ENCODE measurements around the gene C3orf18. TPM values are rescaled to one million over a fixed set of nuclear protein-coding genes. Genes with fewer than 3 reads are reported as not detected.

Gene C3orf18
- total and polyA plus RNA-seq, 9 of the 15 experiments (the other 6 are each of a cell fraction or from before 2014, with no cell fraction given), result 0.01 to 2.3 (median 0.94) TPM

DNA sequence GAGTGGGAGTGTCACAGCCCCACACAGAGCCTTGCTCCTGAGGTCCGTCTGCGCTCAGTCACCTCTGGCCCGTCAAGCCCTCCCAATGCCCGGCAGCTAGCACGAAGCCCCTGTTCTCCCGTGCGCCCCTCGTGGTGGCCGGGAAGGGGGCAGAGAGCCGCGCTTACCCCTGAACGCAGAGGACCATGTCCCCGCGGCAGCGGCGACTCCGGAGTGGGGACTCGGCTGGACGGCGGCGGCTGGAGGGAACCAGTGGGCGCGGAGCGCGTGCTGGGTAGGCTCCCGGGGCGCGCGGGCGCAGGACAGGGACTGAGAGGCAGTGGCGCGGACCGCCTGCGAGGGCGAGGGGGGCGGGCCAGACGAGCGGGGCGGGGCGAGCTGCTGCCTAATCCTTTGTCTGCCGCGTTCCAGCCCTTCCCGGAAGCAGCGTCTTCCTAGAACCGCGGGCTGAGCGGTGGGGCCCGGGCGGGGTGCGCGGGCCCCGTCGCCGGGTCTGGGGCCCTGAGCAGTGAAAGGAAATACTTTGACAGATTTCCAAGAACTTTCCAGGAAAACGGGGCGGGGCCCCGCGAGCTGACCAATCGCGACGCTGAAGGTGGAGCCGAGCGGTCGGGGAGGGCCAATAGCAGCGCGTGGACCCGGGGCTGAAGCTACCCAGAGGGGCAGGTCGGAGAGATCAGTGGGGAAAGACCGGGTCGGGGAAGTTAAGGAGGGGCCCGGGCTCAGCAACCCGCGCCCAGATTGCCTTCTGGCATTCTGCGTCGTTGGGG, 44.1 kb upstream of the C3orf18 start, which contains the start of gene CISH (continued):
- TF ChIP-seq EP300 (IDR thresholded peaks at IDR 0.05; ENCODE audit: low read length) (peak; percentile 32), KDM2B (CRISPR knock-in tag; IDR thresholded peaks at IDR 0.05) (0 out of 2 replicates have a peak, but pooled peaks have one; percentile 3), FOXP4 (CRISPR knock-in tag; IDR thresholded peaks at IDR 0.05; ENCODE audit: borderline replicate concordance) (no peak), GABPA (tag; conservative IDR thresholded peaks at IDR 0.05; ENCODE audit: low read depth) (peak; percentile 81), CHD2 (IDR thresholded peaks at IDR 0.05; ENCODE audit: low read depth, low read length) (0 out of 2 replicates have a peak, but pooled peaks have one; percentile 1), DMBX1 (CRISPR knock-in tag; IDR thresholded peaks at IDR 0.05; ENCODE audit: borderline replicate concordance) (0 out of 2 replicates have a peak, but pooled peaks have one; percentile 24), BHLHE40 (IDR thresholded peaks at IDR 0.05; ENCODE audit: low read length) (peak; percentile 11; the same call in 1 of the 2 replicates), SFPQ (IDR thresholded peaks at IDR 0.05; ENCODE audit: low read depth, low read length) (no peak), SUPT5H (IDR thresholded peaks at IDR 0.05) (peak; percentile 82), SMARCE1 (IDR thresholded peaks at IDR 0.05) (no peak), NFIC (IDR thresholded peaks at IDR 0.05) (peak; percentile 49; the same call in 1 of the 2 replicates), XRCC5 (IDR thresholded peaks at IDR 0.05; ENCODE audit: low read depth, low read length) (peak; percentile 83)
- TF ChIP-seq, protein P1, sequence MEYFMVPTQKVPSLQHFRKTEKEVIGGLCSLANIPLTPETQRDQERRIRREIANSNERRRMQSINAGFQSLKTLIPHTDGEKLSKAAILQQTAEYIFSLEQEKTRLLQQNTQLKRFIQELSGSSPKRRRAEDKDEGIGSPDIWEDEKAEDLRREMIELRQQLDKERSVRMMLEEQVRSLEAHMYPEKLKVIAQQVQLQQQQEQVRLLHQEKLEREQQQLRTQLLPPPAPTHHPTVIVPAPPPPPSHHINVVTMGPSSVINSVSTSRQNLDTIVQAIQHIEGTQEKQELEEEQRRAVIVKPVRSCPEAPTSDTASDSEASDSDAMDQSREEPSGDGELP (CRISPR knock-in tag; IDR thresholded peaks at IDR 0.05; ENCODE audit: borderline replicate concordance), result peak; percentile 67
- TF ChIP-seq, protein P2, sequence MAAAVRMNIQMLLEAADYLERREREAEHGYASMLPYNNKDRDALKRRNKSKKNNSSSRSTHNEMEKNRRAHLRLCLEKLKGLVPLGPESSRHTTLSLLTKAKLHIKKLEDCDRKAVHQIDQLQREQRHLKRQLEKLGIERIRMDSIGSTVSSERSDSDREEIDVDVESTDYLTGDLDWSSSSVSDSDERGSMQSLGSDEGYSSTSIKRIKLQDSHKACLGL (CRISPR knock-in tag; IDR thresholded peaks at IDR 0.05; ENCODE audit: borderline replicate concordance, poor library complexity, severe bottlenecking), result no peak
- TF ChIP-seq, protein P3, sequence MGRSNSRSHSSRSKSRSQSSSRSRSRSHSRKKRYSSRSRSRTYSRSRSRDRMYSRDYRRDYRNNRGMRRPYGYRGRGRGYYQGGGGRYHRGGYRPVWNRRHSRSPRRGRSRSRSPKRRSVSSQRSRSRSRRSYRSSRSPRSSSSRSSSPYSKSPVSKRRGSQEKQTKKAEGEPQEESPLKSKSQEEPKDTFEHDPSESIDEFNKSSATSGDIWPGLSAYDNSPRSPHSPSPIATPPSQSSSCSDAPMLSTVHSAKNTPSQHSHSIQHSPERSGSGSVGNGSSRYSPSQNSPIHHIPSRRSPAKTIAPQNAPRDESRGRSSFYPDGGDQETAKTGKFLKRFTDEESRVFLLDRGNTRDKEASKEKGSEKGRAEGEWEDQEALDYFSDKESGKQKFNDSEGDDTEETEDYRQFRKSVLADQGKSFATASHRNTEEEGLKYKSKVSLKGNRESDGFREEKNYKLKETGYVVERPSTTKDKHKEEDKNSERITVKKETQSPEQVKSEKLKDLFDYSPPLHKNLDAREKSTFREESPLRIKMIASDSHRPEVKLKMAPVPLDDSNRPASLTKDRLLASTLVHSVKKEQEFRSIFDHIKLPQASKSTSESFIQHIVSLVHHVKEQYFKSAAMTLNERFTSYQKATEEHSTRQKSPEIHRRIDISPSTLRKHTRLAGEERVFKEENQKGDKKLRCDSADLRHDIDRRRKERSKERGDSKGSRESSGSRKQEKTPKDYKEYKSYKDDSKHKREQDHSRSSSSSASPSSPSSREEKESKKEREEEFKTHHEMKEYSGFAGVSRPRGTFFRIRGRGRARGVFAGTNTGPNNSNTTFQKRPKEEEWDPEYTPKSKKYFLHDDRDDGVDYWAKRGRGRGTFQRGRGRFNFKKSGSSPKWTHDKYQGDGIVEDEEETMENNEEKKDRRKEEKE (IDR thresholded peaks at IDR 0.05; ENCODE audit: borderline replicate concordance in 1 of 2, control insufficient read depth in 1 of 2, low read depth in 2 of 2, low read length in 1 of 2), result no peak
